A673 (cell line): Measurements from ENCODE around the gene CALN1.

Experiments
- CTCF ChIP-seq: fragments of 300-800, 200-600 bp; sonication (generic); conservative IDR thresholded peaks from 2 replicates; pipeline ENCODE4 v1.5.1; 2017; ENCODE audit warnings: low read depth, mild to moderate bottlenecking, antibody characterized with exemption, low read length, moderate library complexity, mixed read lengths
- EZH2 ChIP-seq: fragments of 200-600 bp; sonication (generic); IDR thresholded peaks from 2 replicates; pipeline ENCODE4 v1.6.1; 2017; ENCODE audit warnings: borderline replicate concordance, low read depth, mild to moderate bottlenecking, mixed read lengths, antibody characterized with exemption, low read length; ENCODE audit not compliant: poor library complexity, severe bottlenecking

GRCh38 chr7:71731740-71732139, 680.4 kb downstream of the CALN1 start:
- no peak for TF ChIP-seq CTCF
- no peak for TF ChIP-seq EZH2
